Tibial artery (tissue), 4 donors: ENCODE data around the gene HSDL2.

ENCODE experiments used
- DNase-seq, 2 donors: peaks; one replicate each; pipeline ENCODE4 v3.0.0-alpha.2; 2019
- H3K27ac ChIP-seq, 2 donors: fragments of 200-600 bp; sonication (generic) in 1 of 2; 1 replicate in 1 of 2; 2 replicates in 1 of 2; pipeline ENCODE4 v1.5.1; 2018 to 2019; ENCODE audit warnings: mild to moderate bottlenecking in 1 of 2
- H3K27me3 ChIP-seq, 2 donors: fragments of 200-600 bp; sonication (generic) in 1 of 2; one replicate each; pipeline versions ENCODE4 v1.5.1 to v1.6.0; 2016 to 2019
- H3K36me3 ChIP-seq, 3 donors: fragments of 200-600 bp; sonication (generic) in 2 of 3; one replicate each; pipeline ENCODE4 v1.5.1; 2016 to 2019; ENCODE audit warnings: mild to moderate bottlenecking in 2 of 3
- H3K4me1 ChIP-seq, 4 donors: fragments of 200-600 bp; sonication (generic) in 2 of 4; 1 replicate in 3 of 4; 2 replicates in 1 of 4; pipeline ENCODE4 v1.5.1; 2016 to 2019
- H3K4me3 ChIP-seq, 2 donors: fragments of 200-600 bp; sonication (generic) in 1 of 2; 1 replicate in 1 of 2; 2 replicates in 1 of 2; pipeline ENCODE4 v1.5.1; 2018 to 2019; ENCODE audit warnings: mild to moderate bottlenecking in 2 of 2
- H3K9me3 ChIP-seq, 3 donors: fragments of 200-600 bp; sonication (generic) in 1 of 3; one replicate each; pipeline ENCODE4 v1.5.1; 2016 to 2019
- CTCF ChIP-seq, 2 experiments: fragments of 200-600 bp in 1 of 2; fragments of 450-650 bp in 1 of 2; IDR thresholded peaks; one replicate each; pipeline ENCODE4 v1.5.1; 2017 to 2019; ENCODE audit warnings: antibody characterized with exemption in 2 of 2, mild to moderate bottlenecking in 1 of 2, moderate library complexity in 1 of 2
- intact Hi-C: fragments of 100-400 bp; cut with DNase I; formaldehyde crosslinking; loops from one replicate; pipeline ENCODE4 v1.15.0; 2023; ENCODE audit warnings: low total_unique reads

Gene HSDL2

DNA sequence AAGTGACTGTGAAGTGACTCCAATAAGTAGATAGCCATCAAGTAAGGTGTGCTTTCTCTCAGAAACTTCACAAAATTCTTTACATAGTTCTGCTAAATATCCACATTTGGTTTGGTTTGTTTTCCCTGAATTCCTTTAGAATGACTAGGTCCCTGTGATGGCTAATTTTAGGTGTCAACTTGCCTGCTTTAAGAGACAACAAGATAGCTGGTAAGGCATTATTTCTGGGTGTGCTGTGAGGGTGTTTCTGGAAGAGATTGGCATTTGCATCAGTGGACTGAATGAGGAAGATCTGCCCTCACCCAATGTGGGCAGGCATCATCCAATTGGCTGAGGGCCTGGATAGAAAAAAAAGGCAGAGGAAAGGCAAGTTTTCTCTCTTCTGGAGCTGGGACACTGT lies 38.2 kb upstream of the HSDL2 start:
- no peak for TF ChIP-seq CTCF (IDR thresholded peaks at IDR 0.05)
- no peak overlapping the region for H3K27ac ChIP-seq
- no peaks in the 10 kb centered on the region for H3K9me3 ChIP-seq
- DNase-seq, result no peak
- H3K27me3 ChIP-seq, result no peaks in the 10 kb centered on the region
- H3K36me3 ChIP-seq, result no peaks in the 10 kb centered on the region
- intact Hi-C loops, result no loop called here
- H3K4me1 ChIP-seq, result peaks cover 0 to 11% (median 3%) of the 10 kb centered on the region in 4 donors
- no peak overlapping the region for H3K4me3 ChIP-seq

DNA sequence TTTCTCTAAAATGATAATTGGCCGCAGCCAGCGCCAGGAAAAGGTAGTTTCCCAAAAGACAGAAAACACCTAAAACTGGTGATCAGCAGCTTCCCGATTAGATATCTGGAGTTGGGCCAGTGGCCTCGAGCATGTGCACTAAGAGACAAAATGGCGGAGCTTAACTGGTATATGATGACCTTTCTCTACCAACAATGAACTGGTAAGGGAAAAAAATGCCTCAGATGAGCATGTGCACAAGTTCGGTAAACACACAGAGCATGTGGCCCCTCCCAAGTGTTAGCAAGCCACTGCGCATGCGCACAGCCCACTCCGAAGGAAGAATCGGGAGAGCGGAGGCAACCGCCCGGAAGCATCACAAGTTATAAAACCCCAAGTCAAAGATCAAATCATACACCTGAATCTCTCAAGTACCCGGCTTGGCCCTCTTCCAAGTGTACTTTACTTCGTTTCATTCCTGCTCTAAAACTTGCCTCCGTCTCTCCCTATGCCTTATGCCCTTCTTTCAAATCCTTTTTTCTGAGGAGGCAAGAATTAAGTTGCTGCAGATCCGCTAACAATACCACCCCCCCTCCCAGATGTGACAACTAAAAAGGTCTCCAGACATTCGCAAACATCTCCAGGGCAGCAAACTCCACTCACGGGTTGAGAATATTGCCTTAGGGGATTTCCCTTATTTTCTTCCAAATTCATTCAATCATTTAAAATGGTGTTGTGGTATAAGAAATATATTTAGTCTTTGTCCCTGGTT lies 31.5 kb upstream of the HSDL2 start:
- peak; percentile 72 to 81 for DNase-seq
- no peak overlapping the region for H3K27ac ChIP-seq
- peak overlapping the region; percentile 40 to 47 for H3K4me3 ChIP-seq
- no peaks in the 10 kb centered on the region for H3K36me3 ChIP-seq
- intact Hi-C loops, result no loop called here
- no peaks in the 10 kb centered on the region for H3K9me3 ChIP-seq
- H3K27me3 ChIP-seq, result peaks cover 0 to 4% of the 10 kb centered on the region in 2 donors
- H3K4me1 ChIP-seq, result peaks cover 0 to 4% (median 0%) of the 10 kb centered on the region in 4 donors
- no peak for TF ChIP-seq CTCF (IDR thresholded peaks at IDR 0.05)

- no peak for TF ChIP-seq CTCF (IDR thresholded peaks at IDR 0.05)
- H3K9me3 ChIP-seq, result no peaks in the 10 kb centered on the region
- intact Hi-C loops, result no loop called here
- DNase-seq, result no peak
- no peaks in the 10 kb centered on the region for H3K36me3 ChIP-seq
- peaks cover 0 to 4% of the 10 kb centered on the region in 2 donors for H3K27me3 ChIP-seq
- no peak overlapping the region for H3K27ac ChIP-seq
- peak overlapping the region; percentile 40 to 47 for H3K4me3 ChIP-seq
- H3K4me1 ChIP-seq, result peaks cover 0 to 4% (median 0%) of the 10 kb centered on the region in 4 donors
These were observed 30.9 kb upstream of the HSDL2 start for GRCh38 chr9:112349008-112349333.

DNA sequence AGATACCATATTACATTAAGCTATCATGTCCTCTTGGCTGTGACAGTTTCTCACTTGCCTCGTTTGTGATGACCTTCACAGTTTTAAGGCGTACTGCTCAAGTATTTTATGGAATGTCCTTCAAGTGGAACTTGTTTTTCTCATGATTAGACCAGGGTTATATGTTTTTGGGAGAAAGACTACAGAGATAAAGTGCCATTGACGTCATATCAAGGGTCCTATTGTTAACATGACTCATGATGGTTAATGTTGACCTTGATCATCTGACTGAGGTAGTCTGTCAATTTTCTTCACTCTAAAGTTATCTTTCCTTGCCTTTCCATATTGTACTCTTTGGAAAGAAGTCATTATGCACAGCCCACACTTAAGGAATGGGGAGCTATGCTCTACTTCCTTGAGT lies 28.7 kb upstream of the HSDL2 start:
- TF ChIP-seq CTCF (IDR thresholded peaks at IDR 0.05), result no peak
- DNase-seq, result no peak
- Histone ChIP-seq H3K9me3 (no peaks in the 10 kb centered on the region), H3K36me3 (no peaks in the 10 kb centered on the region), H3K27ac (no peak overlapping the region), H3K27me3 (peaks cover 0 to 4% of the 10 kb centered on the region in 2 donors), H3K4me1 (peaks cover 0 to 4% (median 0%) of the 10 kb centered on the region in 4 donors), H3K4me3 (no peak overlapping the region)
- intact Hi-C loops, result no loop called here

DNA sequence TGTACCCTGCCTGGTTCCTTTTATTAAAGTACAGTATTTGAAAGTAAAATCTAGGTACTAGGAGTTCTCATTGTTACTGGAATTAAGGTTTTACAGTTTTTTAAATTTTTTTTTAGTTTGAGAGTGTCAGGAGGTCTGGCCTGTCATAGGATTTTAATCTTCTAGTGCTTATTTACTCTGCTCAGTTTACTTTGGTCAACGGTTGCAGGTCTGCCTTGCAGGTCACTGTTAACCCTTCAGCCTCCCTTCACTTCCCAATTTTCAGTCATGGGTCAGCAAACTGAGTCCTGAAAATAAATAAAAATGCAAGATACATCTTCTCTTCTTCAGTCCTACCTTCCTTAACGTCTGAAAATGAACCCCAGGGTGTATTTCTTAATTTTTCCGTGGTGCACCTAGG lies 27.7 kb upstream of the HSDL2 start:
- Histone ChIP-seq H3K9me3 (no peaks in the 10 kb centered on the region), H3K36me3 (no peaks in the 10 kb centered on the region), H3K27me3 (peaks cover 0 to 4% of the 10 kb centered on the region in 2 donors), H3K4me1 (peaks cover 0 to 4% (median 0%) of the 10 kb centered on the region in 4 donors), H3K27ac (no peak overlapping the region), H3K4me3 (no peak overlapping the region)
- TF ChIP-seq CTCF (IDR thresholded peaks at IDR 0.05), result no peak
- intact Hi-C loops, result no loop called here
- no peak for DNase-seq
